Adipocyte (in vitro differentiated cells): ENCODE measurements around the gene INCA1.
A peak's percentile ranks its signal among the peaks of the same experiment; 100 is the strongest.

Experiments
- DNase-seq: peaks from one replicate; pipeline ENCODE4 v3.0.0-alpha.2; 2015; ENCODE audit warnings: low read depth
- H3K27me3 ChIP-seq: replicated peaks from 2 replicates; pipeline ENCODE4 v1.7.0; 2013; ENCODE audit warnings: mild to moderate bottlenecking, low read length, moderate library complexity; ENCODE audit not compliant: control insufficient read depth, insufficient read depth
- H3K36me3 ChIP-seq: 2 replicates; pipeline ENCODE4 v1.7.0; 2013; ENCODE audit warnings: low read length, mild to moderate bottlenecking, moderate library complexity; ENCODE audit not compliant: control insufficient read depth, insufficient read depth, severe bottlenecking
- H3K4me1 ChIP-seq: 2 replicates; pipeline ENCODE4 v1.7.0; 2013; ENCODE audit warnings: mild to moderate bottlenecking, low read length, moderate library complexity; ENCODE audit not compliant: control insufficient read depth, insufficient read depth
- H3K4me3 ChIP-seq: 2 replicates; pipeline ENCODE4 v1.7.0; 2013; ENCODE audit warnings: mild to moderate bottlenecking, low read length, moderate library complexity
- H3K9ac ChIP-seq: 2 replicates; pipeline ENCODE4 v1.7.0; 2013; ENCODE audit warnings: mild to moderate bottlenecking, low read length, moderate library complexity
- H3K9me3 ChIP-seq: 2 replicates; pipeline ENCODE4 v1.7.0; 2013; ENCODE audit warnings: mild to moderate bottlenecking, low read length, moderate library complexity; ENCODE audit not compliant: control insufficient read depth

Gene INCA1

DNA sequence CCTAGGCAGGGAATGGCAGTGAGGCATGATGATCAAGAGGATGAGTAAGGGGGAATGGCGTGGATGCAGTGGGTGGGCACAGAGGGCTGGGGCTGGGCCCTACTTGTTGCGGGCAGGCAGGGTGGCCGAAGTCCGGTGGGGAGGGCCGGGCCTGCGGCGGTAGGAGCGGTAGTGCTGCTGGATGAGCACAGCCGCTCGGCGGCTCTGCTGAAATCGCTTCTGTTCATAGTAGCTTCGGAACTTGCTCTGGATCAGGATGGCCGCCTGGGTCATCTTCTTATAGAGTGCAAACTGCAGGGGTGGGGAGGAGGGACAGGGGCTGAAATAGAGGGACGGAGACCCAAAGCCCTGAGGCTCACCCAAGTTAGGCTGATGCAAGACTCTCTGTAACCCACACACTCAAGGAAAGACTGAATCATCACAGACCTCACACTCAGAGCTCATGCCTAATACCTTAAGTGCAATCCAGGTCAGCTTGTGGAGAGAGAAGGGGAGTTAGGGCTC, 28.2 kb downstream of the INCA1 start:
- Histone ChIP-seq H3K27me3 (no peaks in the 10 kb centered on the region), H3K4me3 (peak overlapping the region; percentile 89), H3K36me3 (peaks cover 33% of the 10 kb centered on the region), H3K4me1 (peaks cover 38% of the 10 kb centered on the region), H3K9me3 (no peaks in the 10 kb centered on the region), H3K9ac (peak overlapping the region; percentile 100)
- peak; percentile 96 for DNase-seq

DNA sequence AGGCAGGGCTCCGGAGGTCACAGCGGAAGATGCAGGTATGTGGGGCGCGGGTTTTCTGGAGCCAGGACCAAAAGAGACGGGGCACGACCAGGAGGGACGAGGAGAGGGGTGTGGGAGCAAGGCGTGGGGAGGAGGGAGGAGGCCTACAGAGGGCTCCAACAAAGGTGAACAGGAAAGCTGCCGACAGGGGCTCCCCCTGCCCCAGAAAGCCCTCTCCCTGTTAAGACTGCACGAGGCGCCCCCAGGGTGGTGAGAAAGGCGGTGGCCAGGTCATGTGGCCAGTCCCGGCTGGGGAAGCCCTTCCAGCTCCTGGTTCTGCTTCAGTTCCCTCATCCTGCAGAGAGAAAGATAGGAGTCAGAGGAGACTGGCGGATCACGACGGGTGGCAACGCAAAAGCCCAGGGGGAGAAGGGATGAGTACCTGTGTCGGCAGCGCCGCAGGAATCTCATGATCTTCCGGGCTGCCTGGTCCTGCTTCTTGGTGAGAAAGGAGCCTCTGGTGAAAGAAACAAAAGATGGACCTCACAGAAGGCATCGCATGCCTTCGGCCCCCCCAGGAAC, 28.8 kb downstream of the INCA1 start:
- peak overlapping the region; percentile 89 for H3K4me3 ChIP-seq
- DNase-seq = peak; percentile 59

DNA sequence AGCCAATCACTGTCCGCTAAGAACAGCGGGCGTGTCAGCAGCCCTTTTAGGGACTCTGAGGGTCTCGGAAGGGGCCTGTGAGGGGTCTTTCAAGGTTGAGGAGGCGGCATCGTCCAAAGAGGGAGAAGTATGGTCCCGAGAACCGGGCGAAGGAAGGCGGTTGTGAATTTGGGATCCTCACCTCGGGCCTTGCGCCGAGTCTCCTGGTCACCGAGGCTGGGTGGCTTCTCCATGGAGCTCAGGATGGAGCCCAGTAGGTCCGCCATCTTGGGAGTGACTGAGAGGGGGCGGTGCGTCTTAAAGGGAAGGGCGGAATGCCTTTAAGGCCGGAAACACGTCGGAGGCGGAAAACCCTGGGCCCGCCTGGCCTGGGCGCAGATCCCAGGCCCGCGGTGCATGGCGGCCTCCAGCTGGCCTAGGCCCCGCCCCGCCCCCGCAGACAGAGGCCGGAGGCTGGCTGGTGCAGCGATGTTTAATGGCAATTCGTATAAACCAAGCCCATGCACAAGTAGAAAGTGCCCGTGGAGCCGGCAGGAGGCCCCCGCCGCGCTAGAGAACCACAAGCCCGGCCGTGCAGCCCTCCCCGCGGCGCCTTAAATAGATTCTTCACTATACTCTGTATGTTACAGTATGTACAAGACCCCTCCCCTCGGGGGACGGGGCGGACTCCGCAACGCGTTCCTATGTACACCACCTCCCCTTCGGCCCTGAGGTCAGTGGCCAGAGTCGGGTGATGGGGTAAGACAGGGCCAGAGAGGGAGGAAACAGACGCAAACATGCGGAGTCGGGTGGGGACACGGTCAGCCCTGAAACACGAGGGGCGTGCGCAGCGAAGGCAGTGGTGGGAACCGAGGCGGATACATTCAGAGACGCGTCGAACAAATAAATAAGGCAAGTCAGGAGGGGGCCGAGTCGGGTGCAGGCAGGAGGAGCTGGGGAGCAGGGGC, 29.5 kb downstream of the INCA1 start, which contains the start of gene SPAG7:
Gene SPAG7, minus strand, starts transcription at position 279 of the 947 bp plus-strand sequence. Its CDS starts 13 bp downstream, at position 266.
- H3K4me1 ChIP-seq = peaks cover 38% of the 10 kb centered on the region
- H3K9me3 ChIP-seq = no peaks in the 10 kb centered on the region
- peak within 1 kb of the TSS; percentile 100 for H3K9ac ChIP-seq
- peaks cover 23% of the 10 kb centered on the region for H3K36me3 ChIP-seq
- peak; percentile 98 for DNase-seq
- peak within 1 kb of the TSS; percentile 89 for H3K4me3 ChIP-seq
- H3K27me3 ChIP-seq = no peaks in the 10 kb centered on the region

More for the DNA sequence above, 28.8 kb downstream of the INCA1 start:
- Histone ChIP-seq H3K4me1 (peaks cover 38% of the 10 kb centered on the region), H3K27me3 (no peaks in the 10 kb centered on the region), H3K9me3 (no peaks in the 10 kb centered on the region), H3K9ac (peak overlapping the region; percentile 100), H3K36me3 (peaks cover 27% of the 10 kb centered on the region)

DNA sequence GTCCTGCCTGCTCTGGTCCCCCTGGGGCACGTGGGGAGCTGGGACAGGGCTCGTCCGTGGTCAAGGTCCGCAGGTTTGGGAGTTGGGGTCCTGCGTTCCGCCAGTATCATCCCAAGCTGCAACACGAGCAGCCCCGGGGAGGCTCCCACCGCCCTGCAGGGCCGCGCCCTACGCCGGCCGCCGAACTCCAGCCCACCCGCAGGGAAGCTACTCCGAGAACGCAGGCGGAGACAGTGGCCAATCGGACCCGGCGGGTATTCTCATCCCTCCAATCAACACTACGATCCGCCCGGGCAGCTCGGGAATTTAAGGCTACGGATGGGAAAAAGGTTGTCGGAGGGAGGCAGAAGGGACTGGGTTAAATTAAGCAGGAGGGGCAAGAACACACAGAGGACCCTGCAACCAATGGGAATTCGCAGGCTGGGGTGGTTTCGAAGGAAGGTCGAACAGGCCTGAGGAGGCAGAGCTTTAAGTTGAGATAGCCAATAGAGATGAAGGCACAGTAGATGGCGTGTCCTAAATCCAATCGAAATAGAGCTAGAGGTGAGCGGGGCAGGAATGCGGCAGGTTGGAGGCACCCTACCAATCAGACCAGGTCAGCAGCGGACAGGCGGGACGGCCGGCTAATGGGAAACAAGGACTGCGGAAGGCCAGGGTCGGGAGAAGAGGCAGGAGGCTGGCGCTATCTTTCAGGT, 30.3 kb downstream of the INCA1 start:
- Histone ChIP-seq H3K36me3 (peaks cover 15% of the 10 kb centered on the region), H3K4me1 (peaks cover 38% of the 10 kb centered on the region), H3K9ac (peak overlapping the region; percentile 100), H3K27me3 (no peaks in the 10 kb centered on the region), H3K9me3 (no peaks in the 10 kb centered on the region), H3K4me3 (peak overlapping the region; percentile 89)
- DNase-seq = peak; percentile 99

DNA sequence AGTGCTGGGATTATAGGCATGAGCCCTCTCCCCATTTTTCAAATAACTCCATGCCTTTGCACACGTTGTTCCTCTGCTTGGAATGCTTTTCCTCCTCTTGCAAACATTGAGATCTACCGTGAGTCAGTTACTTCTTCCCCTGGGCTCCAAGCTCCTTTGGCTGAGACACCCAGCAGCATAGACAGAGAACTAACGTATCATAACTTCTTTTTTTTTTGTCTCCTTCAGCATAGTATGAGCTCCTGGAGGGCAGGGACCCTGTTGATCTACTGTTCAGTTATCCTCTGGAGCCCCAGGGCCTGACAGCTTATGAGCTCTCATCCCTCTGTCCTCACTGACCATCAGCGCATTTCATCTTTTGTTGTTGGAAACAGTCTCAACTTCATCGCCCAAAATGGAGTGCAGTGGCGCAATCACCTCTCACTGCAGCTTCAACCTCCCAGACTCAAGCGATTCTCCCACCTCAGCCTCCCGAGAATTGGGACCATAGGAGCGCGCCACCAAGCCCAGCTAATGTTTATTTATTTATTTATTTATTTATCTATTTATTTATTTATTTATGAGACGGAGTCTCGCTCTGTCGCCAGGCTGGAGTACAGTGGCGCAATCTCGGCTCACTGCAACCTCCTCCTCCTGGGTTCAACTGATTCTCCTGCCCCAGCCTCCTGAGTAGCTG, 31.9 kb downstream of the INCA1 start:
- H3K36me3 ChIP-seq = peaks cover 11% of the 10 kb centered on the region
- no peaks in the 10 kb centered on the region for H3K9me3 ChIP-seq
- H3K27me3 ChIP-seq = no peaks in the 10 kb centered on the region
- no peak overlapping the region for H3K4me3 ChIP-seq
- DNase-seq = no peak
- H3K9ac ChIP-seq = no peak overlapping the region
- peaks cover 31% of the 10 kb centered on the region for H3K4me1 ChIP-seq

DNA sequence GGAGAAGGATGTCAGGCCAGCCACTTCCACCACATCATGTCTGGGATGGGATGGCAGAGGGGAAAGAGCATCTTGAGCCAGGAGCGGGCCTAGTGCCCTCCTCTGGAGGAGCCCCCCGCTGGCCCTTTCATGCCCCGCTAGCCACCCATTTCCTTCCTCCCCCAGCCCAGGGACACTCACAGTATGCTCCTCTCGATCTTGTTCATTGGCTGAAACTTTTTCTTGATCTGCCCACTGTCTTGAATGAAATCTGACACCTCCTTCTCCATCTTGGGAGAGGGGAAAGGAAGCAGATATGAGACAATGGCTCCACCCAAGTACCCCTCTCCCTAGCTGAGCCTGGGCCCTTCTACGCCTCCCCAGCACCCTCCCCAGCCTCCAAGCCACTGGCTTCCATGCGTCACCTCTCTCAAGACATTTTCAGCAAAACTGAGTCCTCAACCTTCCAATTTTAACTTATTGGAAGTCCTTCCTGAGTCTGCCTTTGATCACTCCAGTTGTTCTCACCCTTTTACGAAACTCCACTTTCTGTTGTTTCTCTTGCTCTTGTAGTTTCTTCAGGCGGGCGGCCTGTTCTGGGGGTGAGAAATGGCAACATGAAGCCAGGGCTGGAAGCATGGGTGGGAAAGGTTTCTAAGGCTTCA, 36.9 kb downstream of the INCA1 start:
- DNase-seq = no peak
- Histone ChIP-seq H3K36me3 (peaks cover 23% of the 10 kb centered on the region), H3K27me3 (no peaks in the 10 kb centered on the region), H3K9me3 (no peaks in the 10 kb centered on the region), H3K4me3 (no peak overlapping the region), H3K4me1 (no peaks in the 10 kb centered on the region), H3K9ac (no peak overlapping the region)

DNA sequence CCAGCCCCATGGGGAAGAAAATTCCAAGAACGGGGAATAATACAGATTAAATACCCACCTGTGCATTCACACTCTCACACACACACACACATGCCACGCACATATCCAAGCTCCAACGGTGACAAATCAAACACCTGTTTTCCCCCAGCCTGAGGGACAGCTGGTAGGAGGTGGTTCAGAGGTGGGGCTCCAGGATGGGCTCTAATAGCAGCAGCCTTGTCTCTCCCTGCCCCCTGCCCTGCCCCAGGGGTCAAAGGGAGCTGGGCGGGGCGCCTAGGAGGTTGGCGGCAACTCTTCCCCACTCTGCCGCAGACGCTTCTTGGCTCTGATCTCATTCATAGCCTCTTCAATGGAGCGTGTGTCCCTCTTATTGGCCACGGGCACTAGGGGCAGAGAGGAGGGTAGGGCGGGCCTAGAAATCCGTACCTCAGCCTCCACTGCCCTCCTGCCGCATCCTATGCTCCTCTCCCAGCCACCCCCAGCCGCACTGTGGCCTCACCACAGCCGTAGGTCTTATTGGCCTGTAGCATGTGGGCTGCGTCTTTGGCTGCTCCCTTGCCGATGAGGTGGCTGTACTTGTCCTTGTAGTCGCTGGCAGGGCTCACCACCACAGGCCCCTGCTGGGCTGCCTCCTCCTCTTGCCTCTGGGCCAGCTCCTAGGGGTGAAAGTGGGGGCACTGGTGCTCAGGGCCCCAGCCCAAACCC, 37.9 kb downstream of the INCA1 start:
- Histone ChIP-seq H3K9ac (no peak overlapping the region), H3K36me3 (peaks cover 22% of the 10 kb centered on the region), H3K4me1 (no peaks in the 10 kb centered on the region), H3K4me3 (no peak overlapping the region), H3K27me3 (no peaks in the 10 kb centered on the region), H3K9me3 (no peaks in the 10 kb centered on the region)
- DNase-seq = no peak

DNA sequence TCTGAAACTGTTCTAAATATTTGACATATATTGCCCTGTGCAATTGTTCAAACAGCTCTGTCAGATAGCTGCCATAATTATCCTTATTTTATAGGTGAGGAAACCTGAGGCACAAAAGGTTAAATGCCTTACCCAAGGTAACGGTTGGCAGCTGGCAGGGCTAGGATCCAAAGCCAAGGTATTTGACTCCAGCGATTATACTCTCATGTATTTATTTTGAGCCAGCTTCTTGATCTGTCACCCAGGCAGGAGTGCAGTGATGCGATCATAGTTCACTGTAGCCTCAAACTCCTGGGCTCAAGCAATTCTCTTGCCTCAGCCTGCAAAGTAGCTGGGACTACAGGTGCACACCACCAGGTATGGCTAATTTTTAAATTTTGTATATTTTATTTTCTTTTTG, 39.2 kb downstream of the INCA1 start:
- Histone ChIP-seq H3K36me3 (peaks cover 22% of the 10 kb centered on the region), H3K27me3 (no peaks in the 10 kb centered on the region), H3K4me1 (peaks cover 13% of the 10 kb centered on the region), H3K9ac (no peak overlapping the region), H3K9me3 (no peaks in the 10 kb centered on the region), H3K4me3 (no peak overlapping the region)
- no peak for DNase-seq

DNA sequence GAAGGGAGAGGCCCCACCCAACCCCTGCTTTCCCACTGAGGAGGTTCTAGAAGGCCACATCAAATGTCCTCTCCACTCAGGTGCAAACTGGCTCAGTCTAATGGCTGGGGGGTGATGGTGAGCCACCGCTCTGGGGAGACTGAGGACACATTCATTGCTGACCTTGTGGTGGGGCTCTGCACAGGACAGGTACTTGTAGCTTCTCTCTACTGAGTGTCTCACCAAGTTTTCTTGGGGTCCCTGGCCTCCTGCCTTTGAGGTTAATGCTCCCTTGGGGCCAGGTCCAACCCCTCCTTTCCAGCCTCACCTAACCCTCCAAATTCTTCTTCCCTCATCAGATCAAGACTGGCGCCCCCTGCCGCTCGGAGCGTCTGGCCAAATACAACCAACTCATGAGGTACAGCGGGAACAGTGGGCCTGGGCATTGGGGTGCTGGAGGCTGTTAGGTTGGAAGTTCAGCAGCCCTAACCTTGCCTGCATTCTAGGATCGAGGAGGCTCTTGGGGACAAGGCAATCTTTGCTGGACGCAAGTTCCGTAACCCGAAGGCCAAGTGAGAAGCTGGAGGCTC, 40.7 kb downstream of the INCA1 start:
- H3K4me3 ChIP-seq = no peak overlapping the region
- no peaks in the 10 kb centered on the region for H3K27me3 ChIP-seq
- H3K36me3 ChIP-seq = peaks cover 22% of the 10 kb centered on the region
- peaks cover 18% of the 10 kb centered on the region for H3K4me1 ChIP-seq
- no peaks in the 10 kb centered on the region for H3K9me3 ChIP-seq
- DNase-seq = no peak
- H3K9ac ChIP-seq = no peak overlapping the region

DNA sequence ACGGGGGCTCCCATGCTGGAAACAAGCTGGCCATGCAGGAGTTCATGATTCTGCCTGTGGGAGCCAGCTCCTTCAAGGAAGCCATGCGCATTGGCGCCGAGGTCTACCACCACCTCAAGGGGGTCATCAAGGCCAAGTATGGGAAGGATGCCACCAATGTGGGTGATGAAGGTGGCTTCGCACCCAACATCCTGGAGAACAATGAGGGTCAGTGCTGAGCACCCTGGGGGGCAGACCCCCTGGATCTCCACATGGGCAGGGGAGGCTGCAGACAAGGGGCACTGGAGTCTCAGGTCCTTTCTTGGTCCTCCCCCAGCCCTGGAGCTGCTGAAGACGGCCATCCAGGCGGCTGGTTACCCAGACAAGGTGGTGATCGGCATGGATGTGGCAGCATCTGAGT, 42.2 kb downstream of the INCA1 start:
- Histone ChIP-seq H3K9ac (no peak overlapping the region), H3K4me1 (peaks cover 27% of the 10 kb centered on the region), H3K36me3 (peaks cover 12% of the 10 kb centered on the region), H3K9me3 (no peaks in the 10 kb centered on the region), H3K27me3 (no peaks in the 10 kb centered on the region), H3K4me3 (no peak overlapping the region)
- no peak for DNase-seq
